ENCODE results near the gene ZSCAN16. TPM values are rescaled to one million over a fixed set of nuclear protein-coding genes. Genes with fewer than 3 reads are reported as not detected.

The ZSCAN16 gene
- total and polyA plus RNA-seq, 9 of the 15 experiments (the other 6 are each of a cell fraction or from before 2014, with no cell fraction given), result 0.08 TPM; not detected in 8

- TF ChIP-seq, protein P1, sequence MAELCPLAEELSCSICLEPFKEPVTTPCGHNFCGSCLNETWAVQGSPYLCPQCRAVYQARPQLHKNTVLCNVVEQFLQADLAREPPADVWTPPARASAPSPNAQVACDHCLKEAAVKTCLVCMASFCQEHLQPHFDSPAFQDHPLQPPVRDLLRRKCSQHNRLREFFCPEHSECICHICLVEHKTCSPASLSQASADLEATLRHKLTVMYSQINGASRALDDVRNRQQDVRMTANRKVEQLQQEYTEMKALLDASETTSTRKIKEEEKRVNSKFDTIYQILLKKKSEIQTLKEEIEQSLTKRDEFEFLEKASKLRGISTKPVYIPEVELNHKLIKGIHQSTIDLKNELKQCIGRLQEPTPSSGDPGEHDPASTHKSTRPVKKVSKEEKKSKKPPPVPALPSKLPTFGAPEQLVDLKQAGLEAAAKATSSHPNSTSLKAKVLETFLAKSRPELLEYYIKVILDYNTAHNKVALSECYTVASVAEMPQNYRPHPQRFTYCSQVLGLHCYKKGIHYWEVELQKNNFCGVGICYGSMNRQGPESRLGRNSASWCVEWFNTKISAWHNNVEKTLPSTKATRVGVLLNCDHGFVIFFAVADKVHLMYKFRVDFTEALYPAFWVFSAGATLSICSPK (IDR thresholded peaks at IDR 0.05; ENCODE audit: borderline replicate concordance), result no peak
- TF ChIP-seq NUFIP1 (IDR thresholded peaks at IDR 0.05; ENCODE audit: partially characterized antibody) (peak; percentile 45), YBX1 (IDR thresholded peaks at IDR 0.05) (no peak), ZBTB1 (CRISPR knock-in tag; IDR thresholded peaks at IDR 0.05; ENCODE audit: borderline replicate concordance, low read depth) (peak; percentile 12; the same call in 1 of the 2 replicates), ATF4 (CRISPR knock-in tag; IDR thresholded peaks at IDR 0.05) (peak; percentile 8; the same call in 1 of the 2 replicates), ZNF12 (CRISPR knock-in tag; IDR thresholded peaks at IDR 0.05) (peak; percentile 78), NCOA4 (IDR thresholded peaks at IDR 0.05; ENCODE audit: partially characterized antibody) (no peak), SMAD3 (CRISPR knock-in tag; conservative IDR thresholded peaks at IDR 0.05) (no peak), JUN (IDR thresholded peaks at IDR 0.05; ENCODE audit: borderline replicate concordance, low read depth, low read length) (peak; percentile 74; the same call in 1 of the 2 replicates), JUN (CRISPR knock-in tag; IDR thresholded peaks at IDR 0.05; ENCODE audit: borderline replicate concordance) (no peak; the same call in 1 of the 2 replicates), RBM15 (IDR thresholded peaks at IDR 0.05; ENCODE audit: insufficient read depth, low read length) (no peak), HDAC3 (IDR thresholded peaks at IDR 0.05; ENCODE audit: borderline replicate concordance, partially characterized antibody) (peak; percentile 82), RHOXF2B (CRISPR knock-in tag; conservative IDR thresholded peaks at IDR 0.05) (peak; percentile 70; the same call in 1 of the 2 replicates), MYNN (IDR thresholded peaks at IDR 0.05) (no peak; the same call in 1 of the 2 replicates), MYNN (CRISPR knock-in tag; IDR thresholded peaks at IDR 0.05) (no peak), ZNF436 (CRISPR knock-in tag; IDR thresholded peaks at IDR 0.05) (no peak), EP300 (IDR thresholded peaks at IDR 0.05; ENCODE audit: low read length) (peak; percentile 91), POLR3A (IDR thresholded peaks at IDR 0.05; ENCODE audit: borderline replicate concordance, extremely low read depth, insufficient read depth, insufficient read length) (no peak), NFATC3 (IDR thresholded peaks at IDR 0.05) (peak; percentile 86; the same call in 1 of the 2 replicates), ZNF217 (CRISPR knock-in tag; IDR thresholded peaks at IDR 0.05) (no peak), ZNF324 (CRISPR knock-in tag; IDR thresholded peaks at IDR 0.05) (no peak)
- TF ChIP-seq, protein P2, sequence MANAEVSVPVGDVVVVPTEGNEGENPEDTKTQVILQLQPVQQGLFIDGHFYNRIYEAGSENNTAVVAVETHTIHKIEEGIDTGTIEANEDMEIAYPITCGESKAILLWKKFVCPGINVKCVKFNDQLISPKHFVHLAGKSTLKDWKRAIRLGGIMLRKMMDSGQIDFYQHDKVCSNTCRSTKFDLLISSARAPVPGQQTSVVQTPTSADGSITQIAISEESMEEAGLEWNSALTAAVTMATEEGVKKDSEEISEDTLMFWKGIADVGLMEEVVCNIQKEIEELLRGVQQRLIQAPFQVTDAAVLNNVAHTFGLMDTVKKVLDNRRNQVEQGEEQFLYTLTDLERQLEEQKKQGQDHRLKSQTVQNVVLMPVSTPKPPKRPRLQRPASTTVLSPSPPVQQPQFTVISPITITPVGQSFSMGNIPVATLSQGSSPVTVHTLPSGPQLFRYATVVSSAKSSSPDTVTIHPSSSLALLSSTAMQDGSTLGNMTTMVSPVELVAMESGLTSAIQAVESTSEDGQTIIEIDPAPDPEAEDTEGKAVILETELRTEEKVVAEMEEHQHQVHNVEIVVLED (CRISPR knock-in tag; IDR thresholded peaks at IDR 0.05), result peak; percentile 56; the same call in 1 of the 2 replicates
- TF ChIP-seq, protein P3, sequence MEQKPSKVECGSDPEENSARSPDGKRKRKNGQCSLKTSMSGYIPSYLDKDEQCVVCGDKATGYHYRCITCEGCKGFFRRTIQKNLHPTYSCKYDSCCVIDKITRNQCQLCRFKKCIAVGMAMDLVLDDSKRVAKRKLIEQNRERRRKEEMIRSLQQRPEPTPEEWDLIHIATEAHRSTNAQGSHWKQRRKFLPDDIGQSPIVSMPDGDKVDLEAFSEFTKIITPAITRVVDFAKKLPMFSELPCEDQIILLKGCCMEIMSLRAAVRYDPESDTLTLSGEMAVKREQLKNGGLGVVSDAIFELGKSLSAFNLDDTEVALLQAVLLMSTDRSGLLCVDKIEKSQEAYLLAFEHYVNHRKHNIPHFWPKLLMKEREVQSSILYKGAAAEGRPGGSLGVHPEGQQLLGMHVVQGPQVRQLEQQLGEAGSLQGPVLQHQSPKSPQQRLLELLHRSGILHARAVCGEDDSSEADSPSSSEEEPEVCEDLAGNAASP (IDR thresholded peaks at IDR 0.05), result no peak
Measured at GRCh38 chr6:28136585-28137504, 12.4 kb downstream of the ZSCAN16 start (continued).
